HG03045 (cell line): ENCODE results near the gene PIK3R1.

ENCODE experiments used
- ATAC-seq: cut with Tn5 transposase; IDR thresholded peaks from one replicate; pipeline ENCODE4 v1.9.1; 2021; ENCODE audit warnings: mild to moderate bottlenecking, moderate library complexity; ENCODE audit not compliant: unreplicated experiment

Gene PIK3R1

DNA sequence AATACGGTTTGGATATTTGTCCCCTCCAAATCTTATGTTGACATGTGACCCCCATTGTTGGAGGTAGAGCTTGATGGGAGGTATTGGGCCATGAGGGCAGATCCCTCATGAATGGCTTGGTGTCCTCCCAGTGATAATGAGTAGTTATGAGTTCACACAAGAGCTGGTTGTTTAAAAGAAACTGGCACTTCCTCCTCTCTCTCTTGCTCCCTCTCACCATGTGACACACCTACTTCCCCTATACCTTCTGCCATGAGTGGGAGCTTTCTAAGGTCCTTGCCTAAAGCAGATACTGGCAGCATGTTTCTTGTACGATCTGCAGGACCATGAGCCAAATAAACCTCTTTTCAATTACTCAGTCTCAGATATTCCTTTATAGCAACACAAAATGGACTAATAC is 132.0 kb downstream of the PIK3R1 start:
- ATAC-seq: no peak

DNA sequence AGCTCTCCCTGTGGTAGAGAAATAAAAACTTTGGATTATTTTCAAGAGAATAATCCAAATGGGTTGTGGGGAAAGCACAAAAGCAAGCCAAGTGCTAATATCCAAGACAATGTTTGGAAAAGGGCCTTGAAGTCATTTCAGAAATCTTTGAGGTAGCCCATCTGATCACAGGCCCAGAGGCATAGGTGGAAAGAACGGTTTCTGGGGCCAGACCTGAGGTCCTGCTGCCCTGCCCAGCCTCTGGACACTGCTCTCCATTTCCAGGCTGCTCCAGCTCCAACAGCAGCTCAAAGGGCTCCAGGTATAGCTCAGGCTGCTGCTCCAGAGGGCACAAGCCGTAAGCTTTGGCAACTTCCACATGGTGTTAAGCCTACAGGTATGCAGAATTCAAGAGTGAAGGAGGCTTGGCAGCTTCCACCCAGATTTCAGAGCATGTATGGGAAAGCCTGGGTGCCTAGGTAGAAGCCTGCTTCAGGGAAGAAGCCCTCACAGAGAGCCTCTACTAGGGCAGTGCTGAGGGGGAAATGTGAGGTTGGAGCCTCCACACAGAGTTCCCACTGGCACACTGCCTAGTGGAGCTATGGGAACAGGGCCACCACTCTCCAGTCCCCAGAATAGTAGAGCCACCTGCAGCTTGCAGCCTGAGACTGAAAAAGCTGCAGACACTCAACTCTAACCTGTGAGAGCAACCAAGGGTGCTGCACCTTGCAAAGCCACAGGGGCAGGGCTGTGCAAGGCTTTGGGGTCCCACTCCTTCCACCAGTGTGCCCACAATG is 133.1 kb downstream of the PIK3R1 start:
- no peak for ATAC-seq

DNA sequence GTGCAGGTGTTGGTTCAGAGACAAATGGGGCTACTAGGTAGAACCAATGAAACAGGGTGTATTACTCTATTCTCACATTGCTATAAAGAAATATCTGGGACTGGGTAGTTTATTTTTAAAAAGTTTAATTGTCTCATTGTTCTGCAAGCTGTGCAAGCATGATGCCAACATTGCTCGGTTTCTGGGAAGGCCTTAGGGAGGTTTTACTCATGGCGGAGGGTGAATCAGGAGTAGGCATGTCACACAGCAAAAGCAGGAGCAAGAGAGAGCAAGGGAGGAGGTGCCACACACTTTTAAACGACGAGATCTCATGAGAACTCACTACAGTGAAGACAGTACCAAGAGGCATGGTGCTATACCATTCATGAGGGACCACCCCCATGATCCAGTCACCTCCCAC is 134.6 kb downstream of the PIK3R1 start:
- ATAC-seq: no peak
